HL-60 (cell line): Measurements from ENCODE around the gene CAST.

Experiments used
- DNase-seq, 2 experiments: peaks; one replicate each; pipeline ENCODE4 v3.0.0-alpha.2; 2010 to 2020; ENCODE audit warnings: low read depth in 1 of 2, low spot score in 1 of 2
- H3K27ac ChIP-seq: fragments of 250-450 bp; sonication (Bioruptor Pico); replicated peaks from 2 replicates; pipeline ENCODE4 v1.5.1; 2020; ENCODE audit warnings: mild to moderate bottlenecking, moderate library complexity
- H3K27me3 ChIP-seq: fragments of 250-450 bp; sonication (Bioruptor Pico); 2 replicates; pipeline ENCODE4 v1.5.1; 2021; ENCODE audit warnings: mild to moderate bottlenecking, moderate library complexity; ENCODE audit not compliant: insufficient read depth, poor library complexity, severe bottlenecking
- H3K4me3 ChIP-seq: replicated peaks from 2 replicates; pipeline ENCODE4 v1.5.1; 2011; ENCODE audit warnings: mild to moderate bottlenecking, control low read depth, low read length; ENCODE audit not compliant: insufficient read depth
- CTCF ChIP-seq: IDR thresholded peaks from one replicate; pipeline ENCODE4 v1.5.1; 2011; ENCODE audit warnings: low read length, control low read depth, inconsistent platforms; ENCODE audit not compliant: insufficient read depth
- GABPA ChIP-seq: IDR thresholded peaks from 2 replicates; pipeline ENCODE4 v1.6.1; 2012; ENCODE audit warnings: low read depth
- POLR2AphosphoS5 ChIP-seq: IDR thresholded peaks from 2 replicates; pipeline ENCODE4 v1.6.1; 2012; ENCODE audit warnings: low read depth
- REST ChIP-seq: IDR thresholded peaks from 2 replicates; pipeline ENCODE4 v1.6.1; 2012; ENCODE audit warnings: low read depth; ENCODE audit not compliant: insufficient replicate concordance
- SPI1 ChIP-seq: IDR thresholded peaks from 2 replicates; pipeline ENCODE4 v1.6.1; 2012; ENCODE audit warnings: low read depth, mild to moderate bottlenecking, borderline replicate concordance

CAST gene

GRCh38 chr5:96625365-96625764, 36.8 kb upstream of the CAST start:
- no peak for DNase-seq
- Histone ChIP-seq H3K27ac (no peak overlapping the region), H3K4me3 (no peak overlapping the region), H3K27me3 (no peaks in the 10 kb centered on the region)
- TF ChIP-seq POLR2AphosphoS5 (no peak), CTCF (no peak), SPI1 (no peak), REST (no peak), GABPA (no peak)

- Histone ChIP-seq H3K27ac (no peak overlapping the region), H3K27me3 (no peaks in the 10 kb centered on the region), H3K4me3 (no peak overlapping the region)
- no peak for TF ChIP-seq SPI1
- TF ChIP-seq GABPA, result no peak
- TF ChIP-seq REST, result no peak
- TF ChIP-seq POLR2AphosphoS5, result no peak
- no peak for TF ChIP-seq CTCF
- DNase-seq, result no peak
These were observed 35.2 kb upstream of the CAST start for GRCh38 chr5:96626956-96627355.

GRCh38 chr5:96627792-96628398, 34.3 kb upstream of the CAST start:
- TF ChIP-seq SPI1 (no peak), GABPA (no peak), POLR2AphosphoS5 (no peak), CTCF (no peak), REST (no peak)
- H3K4me3 ChIP-seq, result no peak overlapping the region
- H3K27me3 ChIP-seq, result no peaks in the 10 kb centered on the region
- no peak overlapping the region for H3K27ac ChIP-seq
- no peak for DNase-seq
